ENCODE results near the gene PLEKHA6. TPM values are rescaled to one million over a fixed set of nuclear protein-coding genes. Genes with fewer than 3 reads are reported as not detected.

PLEKHA6 gene
- polyA plus RNA-seq, 1 donor from 2014 or later, result 22.6 TPM

GRCh38 chr1:204267191-204267601, 92.5 kb downstream of the PLEKHA6 start:
- H4K20me1 ChIP-seq (ENCODE audit: insufficient read depth), result no peaks in the 10 kb centered on the region
- TF ChIP-seq POLR2AphosphoS5 (IDR thresholded peaks at IDR 0.05) (no peak), RAD21 (conservative IDR thresholded peaks at IDR 0.05) (no peak), CTCF (IDR thresholded peaks at IDR 0.05; ENCODE audit: poor library complexity, severe bottlenecking) (no peak), EP300 (conservative IDR thresholded peaks at IDR 0.05; ENCODE audit: poor library complexity, severe bottlenecking) (no peak), TAF1 (IDR thresholded peaks at IDR 0.05; ENCODE audit: low read depth) (no peak), EZH2 (IDR thresholded peaks at IDR 0.05; ENCODE audit: borderline replicate concordance, insufficient read depth, low read length, poor library complexity, severe bottlenecking) (no peak), SMC3 (conservative IDR thresholded peaks at IDR 0.05; ENCODE audit: poor library complexity) (no peak), REST (IDR thresholded peaks at IDR 0.05; ENCODE audit: borderline replicate concordance) (no peak), MXI1 (conservative IDR thresholded peaks at IDR 0.05; ENCODE audit: poor library complexity, severe bottlenecking) (no peak)
- no peaks in the 10 kb centered on the region for H3K79me2 ChIP-seq (replicated peaks; ENCODE audit: insufficient read depth, low read length)
- H3K9me3 ChIP-seq (ENCODE audit: low read length), result no peaks in the 10 kb centered on the region
- H3K9ac ChIP-seq (ENCODE audit: low read length), result no peak overlapping the region
- no peak overlapping the region for H3K4me3 ChIP-seq (ENCODE audit: low read length)
- H3K4me2 ChIP-seq (ENCODE audit: low read length), result no peak overlapping the region
- H3K9me2 ChIP-seq (ENCODE audit: insufficient read depth, low read length), result no peaks in the 10 kb centered on the region
- peaks cover 34% of the 10 kb centered on the region for H3K36me3 ChIP-seq (ENCODE audit: insufficient read depth, low read length)
- H3K27ac ChIP-seq (ENCODE audit: low read length), result no peak overlapping the region
- H3K27me3 ChIP-seq (ENCODE audit: insufficient read depth, low read depth, low read length), result no peaks in the 10 kb centered on the region
- no peak overlapping the region for H2AFZ ChIP-seq (ENCODE audit: low read depth, low read length)
- H3F3A ChIP-seq (ENCODE audit: insufficient read depth, low read length, poor library complexity, severe bottlenecking), result no peaks in the 10 kb centered on the region

- no peaks in the 10 kb centered on the region for H3F3A ChIP-seq (ENCODE audit: insufficient read depth, low read length, poor library complexity, severe bottlenecking)
- no peaks in the 10 kb centered on the region for H3K27me3 ChIP-seq (ENCODE audit: insufficient read depth, low read depth, low read length)
- no peak overlapping the region for H3K4me3 ChIP-seq (ENCODE audit: low read length)
- H4K20me1 ChIP-seq (ENCODE audit: insufficient read depth), result no peaks in the 10 kb centered on the region
- no peak overlapping the region for H3K27ac ChIP-seq (ENCODE audit: low read length)
- H3K79me2 ChIP-seq (replicated peaks; ENCODE audit: insufficient read depth, low read length), result no peaks in the 10 kb centered on the region
- TF ChIP-seq SMC3 (conservative IDR thresholded peaks at IDR 0.05; ENCODE audit: poor library complexity) (no peak), EZH2 (IDR thresholded peaks at IDR 0.05; ENCODE audit: borderline replicate concordance, insufficient read depth, low read length, poor library complexity, severe bottlenecking) (no peak), RAD21 (conservative IDR thresholded peaks at IDR 0.05) (no peak), EP300 (conservative IDR thresholded peaks at IDR 0.05; ENCODE audit: poor library complexity, severe bottlenecking) (no peak), REST (IDR thresholded peaks at IDR 0.05; ENCODE audit: borderline replicate concordance) (no peak), TAF1 (IDR thresholded peaks at IDR 0.05; ENCODE audit: low read depth) (no peak), POLR2AphosphoS5 (IDR thresholded peaks at IDR 0.05) (no peak), CTCF (IDR thresholded peaks at IDR 0.05; ENCODE audit: poor library complexity, severe bottlenecking) (no peak), MXI1 (conservative IDR thresholded peaks at IDR 0.05; ENCODE audit: poor library complexity, severe bottlenecking) (no peak)
- H3K36me3 ChIP-seq (ENCODE audit: insufficient read depth, low read length), result peaks cover 32% of the 10 kb centered on the region
- H3K9me3 ChIP-seq (ENCODE audit: low read length), result no peaks in the 10 kb centered on the region
- no peak overlapping the region for H3K4me2 ChIP-seq (ENCODE audit: low read length)
- no peak overlapping the region for H2AFZ ChIP-seq (ENCODE audit: low read depth, low read length)
- no peaks in the 10 kb centered on the region for H3K9me2 ChIP-seq (ENCODE audit: insufficient read depth, low read length)
- H3K9ac ChIP-seq (ENCODE audit: low read length), result no peak overlapping the region
Measured at GRCh38 chr1:204266504-204267034, 93.2 kb downstream of the PLEKHA6 start.

All from neural cell (in vitro differentiated cells).